CD14-positive monocyte (primary cell): ENCODE measurements around the gene HTRA3. TPM values are rescaled to one million over a fixed set of nuclear protein-coding genes. Genes with fewer than 3 reads are reported as not detected.

Source experiments
- DNase-seq, 3 donors: peaks; one replicate each; pipeline ENCODE4 v3.0.0-alpha.2; 2011 to 2022
- H2AFZ ChIP-seq: 2 replicates; pipeline ENCODE4 v1.6.0; 2012; ENCODE audit warnings: mild to moderate bottlenecking, low read depth, low read length, inconsistent platforms; ENCODE audit not compliant: insufficient read depth, poor library complexity, severe bottlenecking
- H3K27ac ChIP-seq, 2 donors: 1 replicate in 1 of 2; 2 replicates in 1 of 2; pipeline ENCODE4 v1.5.1; 2012 to 2013; ENCODE audit warnings: low read length in 2 of 2, control low read depth in 1 of 2, inconsistent platforms in 1 of 2, low read depth in 1 of 2, mild to moderate bottlenecking in 1 of 2
- H3K27me3 ChIP-seq, 2 donors: one replicate each; pipeline versions ENCODE4 v1.6.0 to v1.6.1; 2011 to 2013; ENCODE audit warnings: low read length in 2 of 2; ENCODE audit not compliant: control insufficient read depth in 2 of 2, insufficient read depth in 2 of 2
- H3K36me3 ChIP-seq, 2 donors: replicated peaks in 1 of 2; 1 replicate in 1 of 2; 2 replicates in 1 of 2; pipeline versions ENCODE4 v1.5.1 to v1.6.1; 2012 to 2013; ENCODE audit warnings: low read length in 2 of 2, control low read depth in 1 of 2, inconsistent platforms in 1 of 2, mild to moderate bottlenecking in 1 of 2; ENCODE audit not compliant: insufficient read depth in 2 of 2, control insufficient read depth in 1 of 2
- H3K4me1 ChIP-seq, 2 donors: 1 replicate in 1 of 2; 2 replicates in 1 of 2; pipeline versions ENCODE4 v1.5.1 to v1.6.1; 2012 to 2013; ENCODE audit warnings: low read length in 2 of 2, control low read depth in 1 of 2, inconsistent platforms in 1 of 2, mild to moderate bottlenecking in 1 of 2, moderate library complexity in 1 of 2; ENCODE audit not compliant: insufficient read depth in 2 of 2, control insufficient read depth in 1 of 2
- H3K4me2 ChIP-seq: replicated peaks from 2 replicates; pipeline ENCODE3; 2012; ENCODE audit warnings: low read length, moderate library complexity, mild to moderate bottlenecking; ENCODE audit not compliant: poor library complexity, severe bottlenecking; ENCODE audit errors: extremely low read depth
- H3K4me3 ChIP-seq, 3 experiments: fragments of 200-600 bp in 1 of 3; sonication (generic) in 1 of 3; replicated peaks in 1 of 3; 1 replicate in 2 of 3; 2 replicates in 1 of 3; pipeline ENCODE4 v1.5.1; 2011 to 2013; ENCODE audit warnings: low read length in 3 of 3, mild to moderate bottlenecking in 3 of 3, control low read depth in 2 of 3, low read depth in 2 of 3, inconsistent platforms in 1 of 3, moderate library complexity in 1 of 3
- H3K79me2 ChIP-seq: 2 replicates; pipeline ENCODE4 v1.6.0; 2012; ENCODE audit warnings: mild to moderate bottlenecking, control low read depth, inconsistent platforms, low read length, moderate library complexity; ENCODE audit not compliant: insufficient read depth
- H3K9ac ChIP-seq: 2 replicates; pipeline ENCODE4 v1.6.0; 2017; ENCODE audit warnings: low read length, mild to moderate bottlenecking; ENCODE audit not compliant: insufficient read depth, poor library complexity, severe bottlenecking
- H3K9me3 ChIP-seq, 2 donors: replicated peaks in 1 of 2; 1 replicate in 1 of 2; 2 replicates in 1 of 2; pipeline versions ENCODE4 v1.5.1 to v1.6.1; 2012 to 2013; ENCODE audit warnings: low read length in 2 of 2, control low read depth in 1 of 2; ENCODE audit not compliant: control insufficient read depth in 1 of 2, insufficient read depth in 1 of 2
- H4K20me1 ChIP-seq: 2 replicates; pipeline ENCODE4 v1.6.0; 2012; ENCODE audit warnings: mild to moderate bottlenecking, low read length, control low read depth, moderate library complexity; ENCODE audit not compliant: insufficient read depth
- H3K27ac Mint-ChIP-seq, 7 donors: one replicate each; pipeline ENCODE4 v1.8.0; 2020; ENCODE audit warnings: mild to moderate bottlenecking in 7 of 7, mixed read lengths in 7 of 7, moderate library complexity in 6 of 7, inconsistent platforms in 2 of 7
- H3K27me3 Mint-ChIP-seq, 3 donors: one replicate each; pipeline ENCODE4 v1.8.0; 2021 to 2022; ENCODE audit warnings: low read depth in 3 of 3, mild to moderate bottlenecking in 3 of 3, mixed read lengths in 3 of 3, moderate library complexity in 3 of 3, inconsistent platforms in 1 of 3
- H3K36me3 Mint-ChIP-seq, 2 donors: one replicate each; pipeline ENCODE4 v1.8.0; 2020; ENCODE audit warnings: mixed read lengths in 2 of 2, inconsistent platforms in 1 of 2, mild to moderate bottlenecking in 1 of 2
- H3K4me1 Mint-ChIP-seq: one replicate; pipeline ENCODE4 v1.8.0; 2020; ENCODE audit warnings: mild to moderate bottlenecking, mixed read lengths
- H3K4me3 Mint-ChIP-seq, 2 donors: one replicate each; pipeline ENCODE4 v1.8.0; 2020; ENCODE audit warnings: mild to moderate bottlenecking in 2 of 2, mixed read lengths in 2 of 2, moderate library complexity in 1 of 2
- H3K9me3 Mint-ChIP-seq, 7 donors: one replicate each; pipeline ENCODE4 v1.8.0; 2020 to 2022; ENCODE audit warnings: mixed read lengths in 7 of 7, mild to moderate bottlenecking in 6 of 7, moderate library complexity in 6 of 7, inconsistent platforms in 2 of 7
- CTCF ChIP-seq: fragments of 200-600 bp; IDR thresholded peaks from one replicate; pipeline ENCODE4 v1.8.0; 2022; ENCODE audit warnings: antibody characterized with exemption, mild to moderate bottlenecking
- WGBS: methylation state at CpG from one replicate; pipeline ENCODE4 v1.1.5; 2013; ENCODE audit warnings: missing lambda C conversion rate; ENCODE audit not compliant: insufficient coverage; 5-methylcytosine and 5-hydroxymethylcytosine counted together
- intact Hi-C, 2 donors: fragments of 100-400 bp; cut with micrococcal nuclease; formaldehyde crosslinking; loops; one replicate each; pipeline versions ENCODE4 v1.15.0 to v1.15.1; 2023
- polyA plus RNA-seq, 3 donors: library from polyadenylated mRNA; depleted of rRNA in 1 of 3; unstranded in 2 of 3; stranded (reverse) in 1 of 3; fragments of 300-500 nt in 2 of 3; fragments of >200 nt in 1 of 3; fragmentation: Illumina TruSeq in 2 of 3; gene quantifications; 1 replicate in 2 of 3; 2 replicates in 1 of 3; pipeline ENCODE4 v1.2.3, GENCODE V29; 2012 to 2021

The HTRA3 gene
- polyA plus RNA-seq, 3 donors, result not detected

GRCh38 chr4:8283161-8283560 is 13.6 kb downstream of the HTRA3 start:
- no peak overlapping the region for H3K27ac Mint-ChIP-seq

DNA sequence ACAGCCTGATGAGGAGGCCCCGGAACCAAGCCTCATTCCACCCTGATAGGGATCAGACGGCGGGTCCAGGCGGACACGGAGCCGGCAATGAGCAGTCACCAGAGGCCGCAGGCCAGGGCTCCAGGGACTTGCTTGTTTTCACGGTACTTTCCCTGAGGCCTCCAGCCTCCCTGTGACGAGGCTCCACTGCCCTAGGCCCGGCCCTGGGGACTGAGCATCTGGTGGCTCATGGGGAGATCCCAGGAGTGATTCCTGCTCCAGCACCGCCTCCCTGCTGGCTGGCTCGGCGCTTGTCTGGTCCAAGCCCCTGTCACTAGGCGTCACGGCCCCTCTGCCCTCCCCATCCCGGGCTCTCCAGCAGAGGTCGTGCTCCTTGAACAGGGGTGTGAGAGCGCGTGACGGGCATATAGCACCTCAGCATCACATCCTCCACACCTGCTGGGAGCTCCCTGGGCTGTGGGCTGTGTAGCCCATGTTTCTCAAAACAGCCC is 14.1 kb downstream of the HTRA3 start:
- H3K9me3 ChIP-seq, result no peaks in the 10 kb centered on the region
- no peak overlapping the region for H3K9ac ChIP-seq
- no peaks in the 10 kb centered on the region for H3K79me2 ChIP-seq
- no peak for DNase-seq
- Mint-ChIP-seq H3K36me3 (no peaks in the 10 kb centered on the region), H3K4me1 (peaks cover 21% of the 10 kb centered on the region), H3K4me3 (no peak overlapping the region), H3K9me3 (peaks cover 0 to 4% (median 2%) of the 10 kb centered on the region in 7 donors), H3K27me3 (peaks cover 2 to 5% (median 3%) of the 10 kb centered on the region in 3 donors), H3K27ac (no peak overlapping the region)
- H2AFZ ChIP-seq, result no peak overlapping the region
- no peak overlapping the region for H3K27ac ChIP-seq
- no peaks in the 10 kb centered on the region for H3K27me3 ChIP-seq
- no peaks in the 10 kb centered on the region for H4K20me1 ChIP-seq
- intact Hi-C loops, result no loop called here
- 93% methylated on average over 20 of the region's 20 CpGs for WGBS
- no peaks in the 10 kb centered on the region for H3K36me3 ChIP-seq
- H3K4me2 ChIP-seq, result no peak overlapping the region
- H3K4me3 ChIP-seq, result no peak overlapping the region
- peaks cover 1 to 9% of the 10 kb centered on the region in 2 donors for H3K4me1 ChIP-seq
- TF ChIP-seq CTCF, result no peak

More at GRCh38 chr4:8283161-8283560, 13.6 kb downstream of the HTRA3 start:
- intact Hi-C loops, result no loop called here
- Histone ChIP-seq H4K20me1 (no peaks in the 10 kb centered on the region), H3K4me1 (peaks cover 6 to 14% of the 10 kb centered on the region in 2 donors), H3K9ac (no peak overlapping the region), H3K27me3 (no peaks in the 10 kb centered on the region), H3K4me2 (no peak overlapping the region), H2AFZ (no peak overlapping the region), H3K36me3 (no peaks in the 10 kb centered on the region), H3K9me3 (no peaks in the 10 kb centered on the region), H3K27ac (no peak overlapping the region), H3K79me2 (no peaks in the 10 kb centered on the region), H3K4me3 (no peak overlapping the region)
- H3K27me3 Mint-ChIP-seq, result peaks cover 2 to 6% (median 3%) of the 10 kb centered on the region in 3 donors
- DNase-seq, result no peak
- 62% methylated on average over 5 of the region's 10 CpGs for WGBS
- no peak overlapping the region for H3K4me3 Mint-ChIP-seq
- peaks cover 26% of the 10 kb centered on the region for H3K4me1 Mint-ChIP-seq
- H3K36me3 Mint-ChIP-seq, result no peaks in the 10 kb centered on the region
- TF ChIP-seq CTCF, result no peak
- H3K9me3 Mint-ChIP-seq, result peaks cover 0 to 4% (median 2%) of the 10 kb centered on the region in 7 donors
